NCI-H526 (cell line): ENCODE data around the gene TENT5A.
"Not testable (repeated sequence)": the region's sequence is repeated elsewhere in the genome, so short reads cannot be mapped to it uniquely, and the experiment has no call there.

Experiments
- DNase-seq, 2 experiments: peaks; one replicate each; lab custom pipeline; 2025; lab: John Stamatoyannopoulos, UW

Gene TENT5A

DNA sequence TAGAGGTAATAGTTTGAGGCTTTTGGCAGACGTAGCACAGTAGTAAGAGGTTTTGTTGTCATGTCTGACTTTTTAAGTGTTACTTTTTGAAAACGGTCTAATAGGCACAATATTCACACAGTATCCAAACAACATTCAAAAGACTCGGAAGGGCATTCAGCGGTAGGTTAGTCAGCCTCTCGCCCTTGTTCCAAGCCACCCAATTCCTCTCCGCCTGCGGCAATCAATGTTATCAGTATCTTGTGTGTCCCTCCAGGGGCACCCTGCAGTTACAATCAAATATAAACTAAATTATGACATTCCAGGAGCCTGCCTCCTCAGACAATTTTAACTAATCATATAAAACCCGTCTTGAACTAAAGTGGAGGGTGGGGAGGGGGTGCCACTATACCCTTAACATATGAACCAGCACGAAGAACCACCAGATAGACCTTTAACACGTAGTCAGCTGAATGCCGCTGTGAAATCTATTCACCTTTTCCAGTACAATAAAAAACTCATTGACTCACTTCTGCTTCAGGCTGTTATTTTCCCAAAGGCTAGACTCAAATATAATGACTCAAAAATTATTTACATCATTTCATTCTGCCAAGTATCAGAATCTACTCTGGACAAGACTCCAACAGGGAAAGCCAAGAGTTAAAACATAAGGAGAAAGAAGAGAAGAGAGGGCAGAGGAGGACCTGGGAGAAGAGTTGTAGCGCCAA, 1.6 kb downstream of the TENT5A start:
- DNase-seq, result peak; percentile 28 to 36

GRCh38 chr6:81750200-81750599, 2.3 kb downstream of the TENT5A start:
- no peak for DNase-seq

- DNase-seq, result no peak
These were observed 2.8 kb downstream of the TENT5A start for GRCh38 chr6:81749707-81750106.

GRCh38 chr6:81748994-81749393, 3.5 kb downstream of the TENT5A start:
- DNase-seq, result no peak

DNA sequence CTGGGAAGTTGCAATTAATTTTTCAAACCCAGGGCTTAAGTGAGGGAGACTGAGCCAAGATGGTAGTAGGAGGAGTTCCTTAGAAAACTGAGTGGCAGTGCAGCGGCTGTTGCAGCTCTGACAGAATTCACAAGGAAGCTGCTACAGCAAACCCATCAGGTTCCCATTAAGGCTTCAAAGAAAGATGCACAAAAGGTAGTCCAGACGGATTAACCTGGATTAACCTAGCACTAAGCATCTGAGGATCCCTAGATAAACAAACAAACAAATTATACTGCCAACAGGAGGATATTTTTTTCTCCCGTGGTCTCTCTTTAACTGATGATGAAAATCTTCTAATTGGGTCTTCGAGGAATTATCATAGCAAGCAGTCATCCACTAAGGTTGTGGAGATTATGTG, 5.2 kb downstream of the TENT5A start:
- DNase-seq, result no peak

GRCh38 chr6:81744131-81744530, 8.3 kb downstream of the TENT5A start:
- no peak for DNase-seq

- no peak for DNase-seq
These were observed 8.8 kb downstream of the TENT5A start for GRCh38 chr6:81743649-81744048.

DNA sequence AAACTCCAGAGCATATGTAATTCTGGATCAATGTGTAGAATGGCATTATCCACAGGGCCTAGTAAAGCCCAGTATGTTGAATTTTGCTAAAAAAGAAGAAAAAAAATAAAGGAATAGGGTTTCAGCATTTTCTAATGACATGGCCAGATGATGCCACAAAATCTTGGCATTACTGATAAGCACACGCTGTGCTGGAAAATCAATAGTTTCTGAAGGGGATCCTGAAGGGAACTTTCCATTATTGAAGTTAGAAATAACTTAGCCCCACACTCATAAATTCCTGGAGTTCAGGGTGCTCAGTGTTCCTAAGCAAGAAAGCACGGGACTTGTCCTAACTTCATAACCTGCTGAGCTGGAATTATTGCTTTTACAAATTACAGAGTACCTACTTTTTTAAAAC, 10.8 kb downstream of the TENT5A start:
- DNase-seq, result no peak

GRCh38 chr6:81740591-81740990, 11.9 kb downstream of the TENT5A start:
- not testable (repeated sequence) for DNase-seq

- no peak for DNase-seq
These were observed 13.0 kb downstream of the TENT5A start for GRCh38 chr6:81739230-81740195.

DNA sequence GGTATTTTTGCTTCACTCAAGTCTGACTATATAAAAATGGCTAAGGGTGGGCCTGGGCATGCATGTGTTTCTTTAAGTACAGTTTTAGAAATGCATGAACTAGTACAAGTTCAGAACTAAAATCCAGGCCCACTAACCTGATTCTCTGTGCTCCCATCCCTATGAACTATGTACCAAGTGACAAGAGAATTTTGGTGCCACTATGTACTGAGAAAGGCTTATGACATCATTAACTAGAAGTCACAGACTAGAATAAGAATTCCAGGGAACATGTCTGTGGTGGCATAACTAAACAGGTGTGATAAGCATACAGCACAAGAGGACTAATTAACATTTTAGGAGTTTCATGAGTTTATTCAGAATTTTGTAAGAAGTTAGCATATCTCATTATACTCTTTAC, 16.1 kb downstream of the TENT5A start:
- no peak for DNase-seq

DNA sequence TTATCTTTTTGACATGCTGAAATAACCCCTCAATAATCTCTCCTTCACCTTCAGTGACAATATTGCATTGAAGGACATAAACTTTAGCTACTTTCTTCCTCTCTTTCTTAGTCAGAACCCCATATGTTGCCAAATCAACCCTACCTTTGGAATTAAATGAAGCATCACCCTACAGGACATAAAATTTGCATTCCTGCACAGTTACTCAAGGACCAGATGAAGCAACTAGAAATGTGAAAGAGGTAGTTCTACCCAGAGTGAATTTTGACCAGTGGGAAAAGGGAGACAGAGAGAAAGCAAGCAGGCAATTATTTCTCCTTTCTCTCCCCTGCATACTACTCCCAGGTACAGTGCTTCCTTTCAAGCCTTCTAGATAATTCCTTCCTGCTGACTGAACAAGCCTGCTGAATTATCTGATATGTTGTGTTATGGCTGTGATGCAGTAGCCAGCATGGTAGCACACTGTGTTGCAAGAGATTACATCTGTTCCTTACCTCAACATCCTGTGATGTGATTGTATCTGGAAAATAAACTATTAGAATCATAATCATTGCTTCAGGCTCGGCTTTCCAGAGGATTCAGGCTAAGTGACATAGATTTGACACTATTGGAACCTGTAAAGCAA, 16.6 kb downstream of the TENT5A start:
- DNase-seq, result no peak

DNA sequence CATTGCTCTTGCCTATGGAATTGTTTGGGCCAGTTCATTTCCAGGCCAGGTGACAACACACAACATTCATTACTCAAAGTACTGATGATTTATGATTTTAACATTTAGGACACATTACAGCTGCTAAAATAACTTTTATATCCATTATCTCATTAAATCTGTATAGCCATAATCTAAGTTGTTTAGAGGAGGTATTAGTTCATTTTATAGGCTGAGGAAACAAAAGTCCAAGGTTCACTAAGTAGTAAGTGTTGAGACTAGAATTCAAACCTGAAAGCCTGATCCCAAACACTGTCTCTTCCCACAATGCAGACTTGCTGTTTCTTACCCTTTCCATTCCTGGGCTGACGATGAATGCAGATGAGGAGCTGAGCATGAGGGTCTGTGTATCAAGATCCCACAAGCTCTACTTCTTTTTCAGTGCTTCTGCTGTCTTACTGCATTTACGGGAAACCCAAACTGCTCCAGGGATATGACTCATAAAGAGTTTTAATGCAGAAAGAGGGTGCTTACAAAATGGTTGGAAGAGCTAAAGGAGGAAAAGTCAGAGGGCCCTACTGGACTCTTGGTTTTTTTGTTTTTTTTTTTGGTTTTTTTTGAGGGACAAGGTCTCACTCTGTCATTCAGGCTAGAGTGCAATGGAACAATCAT, 17.9 kb downstream of the TENT5A start:
- no peak for DNase-seq

GRCh38 chr6:81734081-81734480, 18.4 kb downstream of the TENT5A start:
- DNase-seq, result no peak

- DNase-seq, result no peak
These were observed 20.7 kb downstream of the TENT5A start for GRCh38 chr6:81731814-81732213.

DNA sequence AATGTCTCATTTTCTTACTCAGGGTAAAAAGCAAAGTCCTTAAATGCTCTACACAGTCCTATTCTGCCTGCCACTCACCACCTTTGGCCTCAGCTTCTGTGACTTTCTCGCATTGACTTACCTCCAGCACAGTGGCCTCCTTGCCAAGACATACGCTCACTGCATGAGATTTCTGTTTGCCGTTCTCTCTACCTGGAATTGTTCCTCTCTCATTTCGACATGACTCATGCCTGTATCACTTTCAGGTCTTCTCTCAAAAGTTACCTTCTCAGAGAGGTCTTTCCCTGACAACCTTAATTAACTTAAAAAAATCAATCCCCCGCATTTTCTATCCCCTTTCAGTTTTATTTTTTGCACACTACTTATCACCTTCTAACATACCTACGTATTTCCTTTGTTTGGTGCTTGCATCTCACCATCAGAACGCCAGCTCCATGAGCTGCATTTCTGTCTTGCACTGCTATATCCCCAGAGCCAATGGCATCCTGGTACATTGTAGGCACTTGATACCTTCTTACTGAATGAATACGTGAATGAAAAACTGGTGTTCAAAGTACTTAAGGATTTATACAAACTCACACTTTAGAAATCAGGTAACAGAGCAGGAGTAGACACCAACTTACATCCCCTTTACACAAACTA, 24.5 kb downstream of the TENT5A start:
- DNase-seq, result no peak

GRCh38 chr6:81725127-81725526, 27.4 kb downstream of the TENT5A start:
- DNase-seq, result no peak

- DNase-seq, result no peak
These were observed 29.8 kb downstream of the TENT5A start for GRCh38 chr6:81722506-81723223.

DNA sequence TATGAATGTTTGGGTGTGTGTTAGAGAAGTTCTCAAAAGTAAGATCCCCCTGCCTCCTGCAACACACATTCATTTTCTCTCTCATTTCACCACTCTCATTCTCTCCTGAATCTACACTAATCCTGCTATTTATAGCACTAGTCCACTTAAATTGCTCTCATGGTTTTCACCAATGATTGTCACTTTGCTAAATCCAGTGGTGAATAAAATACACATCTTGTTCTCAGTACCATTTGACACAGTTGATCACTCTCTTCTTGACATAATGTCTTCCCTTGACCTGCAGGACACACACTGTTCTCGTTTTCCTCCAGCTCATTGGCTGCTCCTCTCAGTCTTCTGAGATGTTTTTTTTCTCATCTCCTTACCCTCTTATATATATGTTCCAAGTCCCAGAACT, 32.1 kb downstream of the TENT5A start:
- DNase-seq, result no peak

DNA sequence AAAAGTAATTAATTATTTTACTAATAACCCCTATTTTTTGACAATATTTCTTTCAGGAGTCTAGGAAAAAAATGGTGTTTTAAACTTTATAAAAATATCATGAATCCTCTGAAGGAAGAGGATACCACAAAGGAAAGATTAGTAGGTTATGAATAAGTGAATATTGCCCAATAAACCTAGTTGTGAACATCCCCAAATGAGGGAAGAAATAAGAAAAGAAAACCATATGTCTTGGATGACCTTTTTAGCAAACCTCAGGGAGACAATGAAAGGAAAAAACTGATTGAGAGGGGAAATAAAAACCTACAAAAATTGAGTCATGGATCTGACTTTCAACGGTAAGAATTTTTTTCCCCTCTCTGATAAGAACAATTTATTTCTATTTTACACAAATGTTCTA, 34.4 kb downstream of the TENT5A start:
- DNase-seq, result no peak

DNA sequence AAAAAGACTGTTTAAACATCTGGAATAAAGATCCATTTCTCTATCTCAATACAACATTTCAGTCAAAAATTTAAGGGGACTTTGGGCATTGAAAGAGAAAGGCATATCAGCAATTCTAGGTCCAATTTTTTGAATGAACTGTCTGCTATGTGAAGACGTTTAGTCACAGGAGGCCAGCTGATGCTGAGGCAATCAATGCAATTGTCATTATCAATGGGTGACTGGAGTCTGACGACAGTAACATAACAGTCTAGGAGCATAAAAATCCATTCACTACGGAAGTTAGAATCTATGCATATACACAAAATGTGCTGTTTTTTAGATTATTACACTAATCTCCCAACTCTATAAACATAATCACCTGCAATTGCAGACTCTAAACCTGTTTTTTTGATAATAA, 37.8 kb downstream of the TENT5A start:
- no peak for DNase-seq
